ENCODE measurements around the gene FGD5. TPM values are rescaled to one million over a fixed set of nuclear protein-coding genes. Genes with fewer than 3 reads are reported as not detected.

Gene FGD5
- total and polyA plus RNA-seq, 9 of the 15 experiments (the other 6 are each of a cell fraction or from before 2014, with no cell fraction given) = 0.18 TPM; not detected in 8

GRCh38 chr3:14787630-14788029 is 31.1 kb upstream of the FGD5 start:
- H3K36me3 ChIP-seq (ENCODE audit: control insufficient read depth, insufficient read depth, low read length) = no peaks in the 10 kb centered on the region
- H3K27me3 ChIP-seq (ENCODE audit: control insufficient read depth in 2 of 2, insufficient read depth in 2 of 2, low read length in 2 of 2) = peaks cover 17 to 66% of the 10 kb centered on the region in 2 experiments
- H2AFZ ChIP-seq (ENCODE audit: low read depth, low read length) = no peak overlapping the region
- FAIRE-seq (no peak), DNase-seq (ENCODE audit: extremely low read depth in 1 of 4, low spot score in 3 of 4) (no peak), ATAC-seq (no peak)
- TF ChIP-seq SP1 (CRISPR knock-in tag; IDR thresholded peaks at IDR 0.05) (no peak), PRMT5 (CRISPR knock-in tag; IDR thresholded peaks at IDR 0.05) (no peak), KAT7 (CRISPR knock-in tag; IDR thresholded peaks at IDR 0.05; ENCODE audit: borderline replicate concordance) (no peak), ELF2 (CRISPR knock-in tag; IDR thresholded peaks at IDR 0.05) (no peak), ZMIZ1 (IDR thresholded peaks at IDR 0.05; ENCODE audit: low read depth in 2 of 2, low read length in 2 of 2) (no peak), TGIF2 (CRISPR knock-in tag; IDR thresholded peaks at IDR 0.05) (no peak), ZNF316 (IDR thresholded peaks at IDR 0.05) (no peak)
- H3K9me1 ChIP-seq (ENCODE audit: control insufficient read depth, insufficient read depth, low read length) = no peaks in the 10 kb centered on the region
- H3K4me3 ChIP-seq = no peak overlapping the region
- POLR2A ChIA-PET = interaction anchor here (0.6 to 0.9 kb wide), 3 partner anchors 58 to 284 kb away, joined by 3 read pairs; no protein-coding TSS in a partner anchor
- no peak overlapping the region for H3K9ac ChIP-seq (ENCODE audit: insufficient read depth in 1 of 2, low read depth in 2 of 2, low read length in 2 of 2)
- no TSS peak for BruUV-seq (replicated peaks)
- peaks cover 9% of the 10 kb centered on the region; the same call in 1 of the 2 replicates for H4K20me1 ChIP-seq (replicated peaks; ENCODE audit: control insufficient read depth, insufficient read depth, low read length)
- no peaks in the 10 kb centered on the region for H3K79me2 ChIP-seq (ENCODE audit: control insufficient read depth, insufficient read depth, low read length)
- H3K9me3 ChIP-seq (replicated peaks; ENCODE audit: control insufficient read depth, insufficient read depth, low read depth, low read length) = no peaks in the 10 kb centered on the region
- in situ Hi-C loops (cut with MboI) (no loop called here), intact Hi-C loops (cut with micrococcal nuclease) (no loop called here)
- CTCF ChIA-PET (ENCODE audit: low intra/inter-chr PET ratio) = no interaction called here
- H3K4me2 ChIP-seq (ENCODE audit: insufficient read depth, low read length) = no peak overlapping the region
- 0% methylated on average over 6 of the region's 7 CpGs for WGBS (ENCODE audit: insufficient coverage, low coverage, missing lambda C conversion rate)
- H3K27ac ChIP-seq (ENCODE audit: extremely low read depth, low read depth, low read length) = no peak overlapping the region
- H3K4me1 ChIP-seq (replicated peaks in 1 of 2; ENCODE audit: control insufficient read depth in 2 of 2, insufficient read depth in 2 of 2, low read length in 2 of 2) = no peaks in the 10 kb centered on the region; a peak in 2 of 5 replicates

Data from K562 (cell line).